ENCODE measurements around the gene WDR48.

Gene WDR48

DNA sequence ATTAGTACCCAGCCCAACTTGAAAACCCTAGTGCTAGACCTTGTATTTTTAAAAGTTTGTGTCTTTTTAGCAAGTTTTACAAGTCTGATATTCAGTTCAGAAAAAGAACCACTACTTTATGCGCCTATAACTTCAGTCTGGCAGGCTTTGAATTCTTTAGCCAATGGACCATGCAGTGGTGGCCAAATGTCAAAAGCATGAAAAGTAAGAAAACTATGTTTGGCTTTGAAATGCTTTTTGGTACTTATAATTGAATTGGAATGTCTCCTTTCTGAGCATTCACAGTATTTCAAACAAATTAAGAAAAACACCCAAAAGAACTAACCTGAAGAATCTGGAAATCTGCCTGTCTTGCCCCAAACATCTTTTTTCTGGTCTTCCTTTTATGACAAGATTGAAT, 12.8 kb downstream of the WDR48 start:
- no peak for DNase-seq (ENCODE audit: low read depth)

DNA sequence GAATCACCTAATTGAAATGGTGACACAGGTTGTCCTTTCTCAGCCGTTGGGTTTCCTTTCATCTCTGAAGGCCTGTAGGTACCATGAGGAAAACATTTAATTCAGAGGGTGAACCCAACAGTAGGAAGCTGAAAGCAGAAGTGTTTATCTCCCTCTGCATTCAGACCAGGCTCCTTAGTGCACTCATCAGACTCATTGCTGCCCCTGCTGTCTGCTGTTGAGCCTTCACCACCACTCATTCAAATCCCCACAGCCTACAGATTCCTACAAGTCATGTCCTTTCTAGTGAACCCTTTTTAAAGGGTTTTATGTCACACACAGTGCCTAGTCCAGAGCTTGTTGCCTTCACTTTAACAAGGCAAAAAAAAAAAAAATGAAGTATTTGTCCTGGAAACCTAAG, 13.4 kb downstream of the WDR48 start:
- DNase-seq (ENCODE audit: low read depth) = no peak

DNA sequence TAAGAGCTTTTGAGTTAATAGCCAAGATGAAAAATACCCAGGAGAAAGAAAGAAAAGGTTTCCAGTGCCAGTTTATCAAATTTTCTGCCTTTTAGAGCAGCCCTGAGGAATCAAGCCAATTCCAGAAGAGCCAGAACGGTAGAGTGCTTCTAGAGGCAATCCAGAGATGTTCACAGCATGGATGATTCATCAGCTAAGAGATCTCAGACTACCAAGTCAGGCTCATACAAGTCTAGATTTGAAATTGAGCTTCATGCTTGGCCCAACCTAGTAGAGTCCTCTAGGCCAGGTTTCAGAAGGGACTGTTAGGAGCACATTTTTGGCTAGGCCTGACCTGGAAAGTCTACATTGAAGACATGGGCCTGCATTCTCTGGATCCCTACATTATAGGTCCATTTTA, 15.5 kb downstream of the WDR48 start:
- DNase-seq (ENCODE audit: low read depth) = no peak

DNA sequence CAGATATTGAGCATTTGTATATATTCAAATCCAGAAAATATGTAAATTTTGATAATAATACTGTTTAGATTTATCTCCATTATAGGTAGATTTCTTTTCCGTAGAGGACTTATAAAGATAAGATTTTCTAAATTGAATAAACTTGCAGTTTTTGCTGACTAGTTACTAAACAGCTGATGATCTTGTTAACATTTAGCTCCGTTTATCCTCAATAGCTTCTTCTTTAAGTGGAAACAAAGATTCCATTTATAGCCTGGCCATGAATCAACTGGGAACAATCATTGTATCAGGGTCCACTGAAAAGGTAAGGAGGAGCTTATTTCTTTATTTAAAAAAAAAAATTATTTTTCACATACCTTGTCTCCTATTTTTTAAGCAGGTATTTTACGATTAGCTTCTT, 16.7 kb downstream of the WDR48 start:
- no peak for DNase-seq (ENCODE audit: low read depth)

DNA sequence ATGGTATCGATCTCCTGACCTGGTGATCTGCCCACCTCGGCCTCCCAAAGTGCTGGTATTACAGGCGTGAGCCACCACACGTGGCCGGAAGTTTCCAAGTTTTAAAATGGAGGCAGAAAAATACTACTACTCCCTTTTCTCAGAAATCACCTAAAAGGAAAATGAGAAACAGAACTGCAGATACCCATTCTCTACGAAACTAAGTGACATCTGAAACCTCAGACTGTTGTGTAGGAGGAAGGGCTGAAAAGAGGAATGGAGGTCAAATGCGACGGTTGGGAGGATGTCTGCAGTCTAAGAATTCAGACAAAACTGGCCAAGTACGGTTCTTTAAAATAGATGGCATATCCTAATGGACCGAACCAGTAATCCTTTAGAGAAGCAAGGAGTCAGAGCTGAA, 24.1 kb downstream of the WDR48 start:
- no peak for DNase-seq (ENCODE audit: low read depth)

DNA sequence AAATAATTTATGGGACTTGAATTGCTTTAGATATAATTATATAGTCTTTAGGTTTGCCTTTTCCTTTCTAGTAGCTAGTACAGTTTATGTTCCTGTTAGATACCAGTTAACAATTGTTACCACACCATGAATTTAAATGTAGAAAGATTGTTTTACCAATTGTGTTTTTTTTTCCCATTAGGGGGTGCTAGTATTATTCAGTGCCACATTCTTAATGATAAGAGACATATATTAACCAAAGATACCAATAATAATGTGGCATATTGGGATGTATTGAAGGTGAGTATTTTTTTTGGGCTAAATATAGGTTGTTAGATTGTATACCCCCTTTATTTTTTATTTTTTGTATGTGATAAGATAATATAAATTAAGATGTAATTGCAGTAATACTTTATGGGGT, 27.7 kb downstream of the WDR48 start:
- no peak for DNase-seq (ENCODE audit: low read depth)

DNA sequence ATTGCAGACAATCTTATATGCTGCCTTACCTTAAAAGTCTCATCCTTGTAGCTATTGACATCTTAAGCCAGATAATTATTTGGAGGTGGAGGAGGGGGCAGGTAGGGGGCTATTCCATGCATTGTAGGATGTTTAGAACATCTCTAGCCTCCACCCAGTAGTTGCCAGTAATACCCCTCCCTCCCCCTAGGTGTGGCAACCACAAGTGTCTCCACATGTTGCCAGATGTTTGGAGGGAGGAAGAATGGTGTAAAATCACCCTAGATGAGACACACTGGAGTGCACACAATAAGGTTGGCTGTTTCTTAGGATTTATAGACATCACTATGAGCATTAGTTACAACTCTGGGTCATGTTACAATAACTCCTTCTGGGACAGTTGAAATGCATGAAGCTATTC, 28.2 kb downstream of the WDR48 start:
- no peak for DNase-seq (ENCODE audit: low read depth)

DNA sequence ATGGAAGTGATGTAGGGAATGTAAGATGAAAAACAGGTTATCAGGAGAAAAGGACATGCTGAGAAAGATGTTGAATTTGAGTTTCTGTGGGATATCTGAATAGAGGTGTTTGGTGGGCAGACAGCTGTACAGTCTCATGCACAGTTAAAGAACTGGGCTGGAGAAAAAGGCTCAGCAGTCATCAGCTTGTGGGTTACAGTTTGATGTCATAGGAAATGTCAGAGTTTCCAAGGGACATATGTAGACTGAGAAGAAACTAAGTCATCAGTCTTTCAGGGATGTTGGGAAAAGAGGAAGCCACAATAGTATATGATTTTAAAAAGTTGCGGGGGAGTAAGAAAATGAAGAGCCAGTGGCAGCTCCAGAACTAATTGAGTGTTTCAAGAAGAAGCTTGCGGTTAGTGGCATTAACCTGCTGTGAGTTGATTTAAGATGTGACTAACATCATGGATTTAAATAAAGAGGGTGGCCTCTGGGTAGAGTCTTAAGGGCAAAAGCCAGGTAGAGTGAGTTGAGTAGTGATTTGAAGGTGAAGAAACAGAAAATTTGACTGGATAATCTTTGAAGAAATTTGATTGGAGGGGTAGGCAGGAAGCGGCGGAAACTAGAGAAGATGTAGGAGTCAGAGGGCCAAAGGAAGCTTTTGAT, 31.0 kb downstream of the WDR48 start:
- DNase-seq (ENCODE audit: low read depth) = no peak

DNA sequence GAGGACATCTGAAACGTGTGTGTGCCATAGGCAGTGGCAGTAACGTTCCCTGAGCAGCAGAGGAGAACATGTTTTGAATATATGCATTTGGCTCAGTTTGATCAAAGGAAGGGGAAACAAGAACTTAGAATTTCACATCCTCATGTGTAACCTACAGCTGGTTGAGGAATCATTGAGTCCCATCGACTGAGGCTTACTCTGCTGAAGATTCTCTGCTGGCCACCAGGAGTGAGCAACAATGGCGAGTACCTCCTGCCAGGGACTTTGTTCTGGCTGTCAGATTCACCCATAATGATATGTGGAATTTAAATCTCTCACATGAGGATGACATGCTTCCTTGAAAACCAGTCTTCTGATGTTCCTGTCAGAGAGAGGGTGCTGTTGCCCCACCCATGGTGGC, 34.3 kb downstream of the WDR48 start:
- DNase-seq (ENCODE audit: low read depth) = no peak

DNA sequence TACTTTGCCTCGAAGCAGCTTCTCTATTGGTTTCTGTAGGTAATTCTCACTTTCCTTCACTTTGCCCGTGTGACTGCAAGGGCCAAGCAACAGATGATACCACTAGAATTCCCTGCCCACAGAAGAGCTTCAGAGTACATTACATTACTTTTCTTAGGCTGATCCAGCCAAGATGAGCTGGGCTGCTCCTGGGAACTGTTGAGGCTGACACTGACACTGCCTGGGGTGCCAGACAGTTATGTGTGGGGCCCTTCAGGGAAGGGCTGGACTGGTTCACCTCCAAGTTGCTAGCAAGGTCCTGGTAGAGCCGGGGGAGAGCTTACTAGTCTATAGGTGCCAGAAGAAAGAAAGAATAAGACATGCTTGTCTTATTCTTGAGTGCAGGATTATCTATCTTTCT, 36.6 kb downstream of the WDR48 start:
- DNase-seq (ENCODE audit: low read depth) = no peak

DNA sequence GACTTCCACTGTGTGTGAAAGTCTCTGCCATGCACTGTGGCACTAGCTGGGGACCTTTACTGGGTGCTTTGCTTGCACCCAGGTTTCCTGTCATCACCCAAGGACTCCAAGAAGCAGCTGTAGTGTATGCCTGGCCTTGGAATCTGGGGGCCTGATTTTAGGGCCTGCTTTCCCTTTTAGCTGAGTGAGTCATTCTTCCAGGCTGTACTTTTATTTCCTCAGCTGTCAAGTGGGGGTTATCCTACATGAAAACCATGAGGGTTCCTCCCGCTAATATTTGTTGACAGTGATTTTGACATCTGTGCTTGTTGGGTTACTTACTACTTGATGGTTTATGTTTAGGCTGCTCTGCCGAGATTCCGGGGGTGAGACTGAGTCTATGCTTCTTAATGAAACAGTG, 37.1 kb downstream of the WDR48 start:
- DNase-seq (ENCODE audit: low read depth) = no peak

DNA sequence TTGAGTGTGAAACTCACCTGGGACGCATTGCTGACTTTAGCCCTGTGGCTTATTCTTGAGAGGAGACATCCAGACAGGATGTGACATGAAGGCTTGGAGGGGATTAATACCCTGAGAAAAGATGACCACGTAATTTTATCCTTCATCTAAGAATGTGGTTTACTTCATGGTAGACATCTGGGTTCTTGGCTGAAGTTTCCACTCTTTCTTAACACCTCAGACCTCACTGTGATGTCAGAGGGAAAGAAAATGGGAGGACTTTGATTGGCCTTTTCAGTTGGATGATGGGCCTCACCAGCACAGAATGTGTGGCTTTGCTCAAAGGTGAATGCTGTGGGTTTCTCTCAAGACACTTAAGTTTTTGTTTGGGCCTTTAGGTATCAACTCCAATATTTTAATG, 39.1 kb downstream of the WDR48 start:
- DNase-seq (ENCODE audit: low read depth) = no peak

DNA sequence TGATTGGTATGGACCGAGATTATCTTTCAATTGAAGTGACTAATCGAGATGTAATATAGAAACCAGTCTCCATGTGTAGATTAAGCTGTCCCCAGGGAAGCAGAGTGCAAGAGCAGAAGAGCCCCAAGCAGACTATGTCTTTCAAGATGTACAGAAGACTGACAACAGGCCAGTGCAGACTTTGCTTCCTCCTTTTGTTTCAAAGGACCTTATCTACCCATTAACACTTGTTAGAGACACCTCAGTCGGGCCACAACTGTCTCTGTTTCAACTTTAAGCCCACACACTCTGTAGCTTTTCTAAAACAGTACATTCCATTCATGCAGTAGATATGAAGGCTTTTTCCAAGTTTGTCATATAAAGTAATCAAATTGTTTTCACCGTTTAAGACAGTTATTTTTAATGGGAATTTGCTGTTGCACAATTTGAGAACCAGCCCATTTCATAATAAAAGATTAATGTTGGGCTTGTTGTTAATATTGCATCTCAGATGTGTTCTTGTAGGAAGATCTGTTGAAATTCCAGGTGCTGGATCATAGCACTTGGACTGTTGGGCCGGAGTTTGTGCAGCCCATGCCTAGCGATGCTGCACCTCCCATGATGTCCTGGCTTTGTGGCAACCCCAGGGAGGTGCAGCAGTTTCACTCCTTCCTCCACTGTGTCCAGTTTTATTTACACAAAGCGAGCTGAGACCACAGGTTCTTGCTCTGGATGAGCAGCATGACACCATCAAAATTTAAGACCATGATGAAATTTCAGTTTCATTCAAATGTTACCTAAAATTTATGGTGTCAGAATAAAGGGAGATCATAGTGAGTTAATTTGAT, 43.2 kb downstream of the WDR48 start:
- DNase-seq (ENCODE audit: low read depth) = no peak

DNA sequence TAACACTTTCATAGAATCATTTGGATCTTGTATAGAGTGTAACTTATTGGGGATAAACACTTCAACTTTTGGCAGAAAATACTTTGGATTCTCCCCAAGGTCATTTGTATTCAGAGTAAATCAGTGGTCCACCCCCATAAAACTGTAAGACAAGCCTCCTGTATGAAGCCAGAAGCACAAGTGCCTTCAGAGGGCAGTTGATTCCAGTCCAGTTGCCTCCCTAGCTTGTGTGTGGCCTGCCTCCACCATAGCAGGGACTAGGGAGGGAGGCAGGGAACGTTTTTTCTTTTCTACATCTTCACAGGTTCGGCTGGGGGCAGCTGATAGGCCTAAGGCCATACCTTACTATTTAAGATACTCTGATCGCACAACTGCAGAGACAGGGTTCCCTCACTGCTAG, 44.0 kb downstream of the WDR48 start:
- DNase-seq (ENCODE audit: low read depth) = no peak

DNA sequence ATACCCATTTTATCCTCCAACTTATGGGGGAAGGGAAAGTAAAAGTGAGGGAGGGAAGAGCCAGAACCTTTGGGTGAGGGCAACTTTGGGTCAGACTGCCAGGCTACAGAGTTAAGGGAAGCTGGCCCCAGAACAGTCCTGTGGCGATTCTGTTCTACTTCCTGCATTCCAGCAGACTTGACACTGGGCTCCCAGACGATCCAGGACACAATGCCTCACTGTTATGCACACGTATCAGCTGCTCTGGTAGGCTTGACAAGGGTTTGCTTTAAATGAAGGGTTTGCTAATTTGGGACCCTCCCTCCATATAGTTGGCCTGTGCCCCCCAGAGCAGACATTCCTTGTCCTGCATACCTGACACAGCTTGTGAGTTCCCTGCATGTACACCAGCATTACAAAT, 45.0 kb downstream of the WDR48 start:
- DNase-seq (ENCODE audit: low read depth) = no peak

DNA sequence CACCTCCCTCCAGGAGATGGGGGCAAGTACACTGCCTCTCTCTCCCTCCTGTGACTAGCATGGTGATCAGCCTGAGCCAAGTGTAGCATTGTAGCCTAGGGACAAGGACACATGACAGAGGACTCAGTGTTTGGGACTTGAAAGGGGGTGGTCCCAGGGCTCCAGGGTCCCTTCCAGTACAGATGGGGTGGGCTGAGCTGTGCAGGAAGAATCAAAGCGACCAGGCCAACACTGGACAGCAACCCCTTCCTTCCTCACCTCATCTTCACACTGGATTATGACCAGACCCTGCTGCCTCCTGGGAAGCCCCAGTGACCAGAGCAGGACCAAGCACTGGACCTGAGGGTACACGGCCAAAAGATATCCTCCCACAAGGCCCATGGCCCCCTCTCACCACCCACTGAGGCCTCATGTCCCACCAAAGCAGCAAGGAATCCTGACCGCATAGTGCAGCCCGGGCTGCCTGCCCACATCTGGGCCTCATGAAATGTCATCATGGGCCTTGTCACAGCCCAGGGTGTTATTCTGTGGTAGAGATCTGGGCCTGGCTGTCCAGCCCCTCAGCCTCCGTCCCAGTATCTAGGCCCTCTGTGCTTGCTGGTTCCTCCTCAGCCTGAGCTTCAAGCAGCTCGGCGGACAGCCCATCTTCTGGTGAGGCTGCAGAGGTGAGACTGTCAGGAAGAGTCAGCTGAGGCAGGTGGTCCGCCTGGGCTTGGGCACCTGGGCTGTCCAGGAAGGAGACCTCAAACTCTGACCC, 46.1 kb downstream of the WDR48 start:
- DNase-seq (ENCODE audit: low read depth) = no peak

DNA sequence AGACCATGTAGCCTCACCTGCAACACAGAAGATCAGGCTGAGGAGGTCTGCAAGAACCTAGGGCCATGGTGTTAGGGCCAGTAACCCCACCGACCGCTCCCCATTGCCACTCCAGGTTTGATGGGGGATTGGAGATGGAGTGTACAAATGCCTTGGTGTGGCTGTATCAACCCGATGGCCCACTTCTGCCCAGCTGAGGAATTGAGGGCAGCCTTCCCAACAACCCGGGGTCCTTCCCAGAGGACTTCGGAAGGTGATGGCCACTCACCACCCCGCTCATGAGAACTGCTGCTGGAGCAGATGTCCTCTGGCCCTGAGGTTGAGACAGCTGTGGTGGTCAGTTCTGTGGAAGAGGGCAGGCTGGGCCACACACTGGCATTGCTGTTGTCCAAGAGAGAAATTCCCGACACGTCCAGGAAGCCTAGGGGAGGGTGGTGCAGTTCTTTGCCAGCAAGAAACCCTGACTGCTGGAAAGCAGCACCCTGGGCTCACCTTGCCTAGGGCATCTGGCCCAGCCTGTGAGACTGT, 46.7 kb downstream of the WDR48 start:
- DNase-seq (ENCODE audit: low read depth) = no peak

DNA sequence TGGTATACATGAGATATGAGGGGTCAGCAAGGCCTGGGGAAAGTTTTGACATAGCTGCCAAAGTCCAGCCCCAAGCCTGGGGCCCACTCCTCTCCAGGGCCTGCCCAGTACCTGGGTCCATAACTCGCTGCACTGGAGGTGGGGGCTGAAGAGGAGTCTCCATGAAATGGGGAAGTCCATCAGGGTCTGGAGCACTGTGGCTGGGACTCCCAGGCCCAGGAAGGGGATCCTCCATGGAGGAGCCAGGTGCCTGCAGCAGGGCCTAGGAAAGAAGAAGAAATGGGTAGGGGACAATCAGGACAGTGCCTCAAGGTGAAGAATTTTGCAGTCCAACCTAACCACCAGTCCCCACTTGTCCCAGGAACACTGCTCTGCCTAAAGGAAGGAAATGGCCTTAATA, 47.4 kb downstream of the WDR48 start:
- DNase-seq (ENCODE audit: low read depth) = no peak

DNA sequence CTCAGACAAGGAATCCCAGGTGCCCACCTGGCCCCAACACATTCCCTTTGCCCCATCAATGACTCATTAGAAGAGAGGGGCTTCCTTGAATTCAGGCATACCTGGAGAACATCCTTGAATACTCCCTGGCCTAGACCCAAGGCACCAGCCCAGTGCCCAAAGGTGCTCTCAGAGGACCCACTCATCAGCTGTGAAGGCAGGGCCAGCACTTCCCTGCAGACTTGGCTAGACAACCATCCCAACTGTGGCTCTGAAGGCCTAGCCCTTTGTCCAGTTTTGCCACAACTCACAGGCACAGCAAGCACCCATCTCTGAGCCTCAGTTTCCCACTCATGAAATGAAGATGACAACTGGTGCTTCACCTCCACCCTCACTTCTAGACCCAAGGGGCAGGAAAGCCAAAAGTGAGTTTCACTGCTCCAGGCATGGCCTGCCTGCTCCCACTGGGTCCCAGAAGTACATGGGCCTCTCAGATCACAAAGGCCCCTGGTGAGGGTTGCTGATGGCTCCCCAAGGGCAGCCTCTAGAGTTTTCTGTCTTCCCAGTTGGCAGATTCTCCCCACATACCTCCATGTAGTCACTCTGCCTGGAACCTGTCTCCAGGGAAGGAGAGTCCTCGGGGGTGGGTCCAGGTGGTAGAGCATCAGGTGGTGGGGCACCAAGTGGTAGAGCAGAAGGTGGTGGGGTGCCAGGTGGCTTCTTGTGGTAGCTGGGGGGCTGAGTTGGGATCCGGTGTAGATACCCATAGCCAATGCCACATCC, 48.1 kb downstream of the WDR48 start:
- no peak for DNase-seq (ENCODE audit: low read depth)

DNA sequence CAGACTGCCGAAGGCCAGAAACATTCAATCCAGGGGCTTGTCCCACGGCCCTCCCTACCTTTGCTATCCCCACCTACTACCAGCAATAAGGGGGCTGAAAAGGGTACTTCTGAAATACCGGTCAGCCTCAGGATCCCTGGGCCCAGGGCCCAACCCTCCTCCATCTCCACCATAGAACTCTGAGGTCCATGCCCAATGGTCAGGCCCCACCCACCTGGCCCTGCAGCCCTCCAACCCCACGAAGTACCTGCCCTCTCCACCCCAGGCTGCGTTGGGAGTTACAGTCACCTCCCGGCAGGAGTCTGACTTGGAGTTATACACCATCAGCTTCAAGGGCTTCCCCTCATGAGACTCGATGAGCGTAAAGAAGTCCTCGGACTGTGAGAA, 48.7 kb downstream of the WDR48 start:
- no peak for DNase-seq (ENCODE audit: low read depth)

DNA sequence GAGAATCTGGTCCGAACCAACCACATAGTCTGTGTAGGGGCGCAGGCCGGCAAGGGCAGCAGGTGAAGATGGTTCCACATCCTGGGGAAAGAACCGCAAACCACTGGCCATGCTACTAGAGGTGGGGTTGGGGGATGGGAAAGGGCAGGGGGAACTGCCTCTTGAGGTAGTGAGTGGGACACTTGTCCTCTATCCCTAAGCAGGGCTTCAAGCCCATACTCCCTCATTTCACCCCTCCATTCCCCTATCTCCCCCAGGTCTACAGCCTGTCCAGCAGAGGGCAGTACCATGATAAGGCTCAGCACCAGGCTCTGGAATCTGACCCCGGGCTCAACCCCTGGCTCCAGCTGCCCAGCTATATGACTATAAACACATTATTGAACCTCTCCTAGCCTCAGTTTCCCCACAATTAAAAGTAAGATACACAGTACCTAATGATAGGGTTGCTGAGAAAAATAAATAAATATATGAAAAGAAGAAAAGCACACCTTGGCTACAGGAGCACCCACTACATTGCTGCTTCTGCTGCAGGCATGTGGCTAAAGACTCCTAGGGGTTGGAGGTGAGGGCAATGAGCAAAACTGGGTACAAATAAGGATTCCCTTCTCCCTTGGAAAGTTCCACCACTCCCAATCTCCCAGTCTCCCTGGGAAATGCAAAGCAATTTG, 49.3 kb downstream of the WDR48 start:
- DNase-seq (ENCODE audit: low read depth) = no peak

Data from HS-27A (cell line).